MM.1S (cell line): ENCODE measurements around the gene CNOT6.

Experiments used
- DNase-seq: peaks from one replicate; pipeline ENCODE4 v3.0.0-alpha.2; 2015
- H2AFZ ChIP-seq: fragments of 300-600 bp; sonication (generic); 2 replicates; pipeline ENCODE4 v1.6.0; 2016; ENCODE audit warnings: antibody characterized with exemption, low read length
- H3F3A ChIP-seq: fragments of 300-600 bp; sonication (generic); 2 replicates; pipeline ENCODE4 v1.6.1; 2016; ENCODE audit warnings: mild to moderate bottlenecking, antibody characterized with exemption, low read length, moderate library complexity, mixed read lengths; ENCODE audit not compliant: insufficient read depth
- H3K27ac ChIP-seq: fragments of 300-600 bp; sonication (generic); 2 replicates; pipeline ENCODE4 v1.5.1; 2016; ENCODE audit warnings: mild to moderate bottlenecking, low read length
- H3K27me3 ChIP-seq: fragments of 300-600 bp; sonication (generic); replicated peaks from 2 replicates; pipeline ENCODE4 v1.6.0; 2016; ENCODE audit warnings: low read length; ENCODE audit not compliant: insufficient read depth
- H3K36me3 ChIP-seq: fragments of 300-600 bp; sonication (generic); replicated peaks from 2 replicates; pipeline ENCODE4 v1.6.1; 2016; ENCODE audit warnings: mild to moderate bottlenecking, low read length, mixed read lengths; ENCODE audit not compliant: insufficient read depth
- H3K4me1 ChIP-seq: fragments of 300-600 bp; sonication (generic); 2 replicates; pipeline ENCODE4 v1.6.1; 2016; ENCODE audit warnings: low read length, mixed read lengths
- H3K4me2 ChIP-seq: fragments of 300-600 bp; sonication (generic); 2 replicates; pipeline ENCODE4 v1.6.0; 2016; ENCODE audit warnings: low read depth, low read length
- H3K4me3 ChIP-seq: fragments of 300-600 bp; sonication (generic); 2 replicates; pipeline ENCODE4 v1.5.1; 2016; ENCODE audit warnings: low read length, mixed read lengths
- H3K79me2 ChIP-seq: fragments of 300-600 bp; sonication (generic); 2 replicates; pipeline ENCODE4 v1.6.1; 2016; ENCODE audit warnings: mixed run types, low read length, mixed read lengths
- H3K9ac ChIP-seq: fragments of 300-600 bp; sonication (generic); 2 replicates; pipeline ENCODE4 v1.6.1; 2016; ENCODE audit warnings: low read length, mixed read lengths
- H3K9me2 ChIP-seq: fragments of 300-600 bp; sonication (generic); replicated peaks from 2 replicates; pipeline ENCODE4 v1.6.1; 2016; ENCODE audit warnings: mild to moderate bottlenecking, low read length, mixed read lengths; ENCODE audit not compliant: insufficient read depth
- H3K9me3 ChIP-seq: fragments of 300-600 bp; sonication (generic); replicated peaks from 2 replicates; pipeline ENCODE4 v1.6.1; 2016; ENCODE audit warnings: mild to moderate bottlenecking, low read length, mixed read lengths; ENCODE audit not compliant: insufficient read depth
- H4K20me1 ChIP-seq: fragments of 300-600 bp; sonication (generic); 2 replicates; pipeline ENCODE4 v1.6.1; 2016; ENCODE audit warnings: mild to moderate bottlenecking, low read length, moderate library complexity, mixed read lengths; ENCODE audit not compliant: insufficient read depth
- EZH2 ChIP-seq: fragments of 300-600 bp; sonication (generic); optimal IDR thresholded peaks from 2 replicates; pipeline ENCODE3; 2017; ENCODE audit warnings: low read depth, mild to moderate bottlenecking, antibody characterized with exemption, low read length, mixed read lengths
- EZH2phosphoT487 ChIP-seq: fragments of 300-600 bp; sonication (generic); IDR thresholded peaks from 2 replicates; pipeline ENCODE4 v1.6.1; 2018; ENCODE audit warnings: antibody characterized with exemption, low read length
- TF ChIP-seq, protein P1 (sequence below): fragments of 300-600 bp; sonication (generic); IDR thresholded peaks from 2 replicates; pipeline ENCODE4 v1.5.1; 2016; ENCODE audit warnings: antibody characterized with exemption, low read length, mixed read lengths

CNOT6 gene

DNA sequence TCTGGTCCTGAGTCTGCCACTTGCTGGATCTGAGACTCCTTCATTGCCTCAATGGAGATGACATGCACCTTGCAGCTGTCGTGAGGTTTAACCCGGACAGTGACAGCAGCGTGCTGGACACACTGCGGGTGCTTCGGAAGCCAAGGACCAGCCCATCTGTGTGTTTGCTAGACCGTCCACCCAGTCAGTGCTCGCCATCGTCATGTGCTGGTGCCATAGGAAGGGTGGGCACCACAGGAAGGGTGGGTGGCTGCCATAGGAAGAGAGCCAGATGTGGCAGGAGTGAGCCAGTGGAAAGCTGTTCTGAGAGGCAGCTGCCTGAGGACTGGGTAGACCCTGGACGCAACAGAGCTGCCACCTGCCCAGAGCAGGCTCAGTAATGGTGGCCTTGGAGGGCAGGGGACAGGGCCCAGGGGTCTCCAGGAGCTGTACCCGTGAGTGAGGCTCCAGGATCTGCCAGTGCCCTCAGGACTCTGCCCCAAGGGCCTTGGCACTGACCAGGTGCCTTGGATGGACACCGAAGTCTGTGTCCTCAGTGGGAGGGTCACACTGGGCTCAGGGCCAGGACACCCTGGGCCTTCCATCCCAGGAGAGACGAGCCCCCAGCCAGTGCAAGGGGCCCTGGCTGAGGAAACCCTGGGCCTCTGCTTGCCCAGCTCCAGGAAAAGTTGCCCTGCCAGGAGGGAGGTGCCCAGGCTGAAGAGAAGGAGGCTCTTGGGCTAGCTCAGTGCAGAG is 133.4 kb downstream of the CNOT6 start:
- Histone ChIP-seq H3K36me3 (no peaks in the 10 kb centered on the region), H3K27me3 (peaks cover 59% of the 10 kb centered on the region), H3K9me2 (no peaks in the 10 kb centered on the region), H3K4me1 (no peaks in the 10 kb centered on the region), H2AFZ (no peak overlapping the region), H3K4me2 (no peak overlapping the region), H3K27ac (no peak overlapping the region), H3K4me3 (no peak overlapping the region), H3K9ac (no peak overlapping the region), H4K20me1 (no peaks in the 10 kb centered on the region), H3K9me3 (no peaks in the 10 kb centered on the region), H3K79me2 (no peaks in the 10 kb centered on the region), H3F3A (no peaks in the 10 kb centered on the region)
- DNase-seq = no peak
- TF ChIP-seq EZH2 (no peak), EZH2phosphoT487 (no peak)
- TF ChIP-seq, protein P1, sequence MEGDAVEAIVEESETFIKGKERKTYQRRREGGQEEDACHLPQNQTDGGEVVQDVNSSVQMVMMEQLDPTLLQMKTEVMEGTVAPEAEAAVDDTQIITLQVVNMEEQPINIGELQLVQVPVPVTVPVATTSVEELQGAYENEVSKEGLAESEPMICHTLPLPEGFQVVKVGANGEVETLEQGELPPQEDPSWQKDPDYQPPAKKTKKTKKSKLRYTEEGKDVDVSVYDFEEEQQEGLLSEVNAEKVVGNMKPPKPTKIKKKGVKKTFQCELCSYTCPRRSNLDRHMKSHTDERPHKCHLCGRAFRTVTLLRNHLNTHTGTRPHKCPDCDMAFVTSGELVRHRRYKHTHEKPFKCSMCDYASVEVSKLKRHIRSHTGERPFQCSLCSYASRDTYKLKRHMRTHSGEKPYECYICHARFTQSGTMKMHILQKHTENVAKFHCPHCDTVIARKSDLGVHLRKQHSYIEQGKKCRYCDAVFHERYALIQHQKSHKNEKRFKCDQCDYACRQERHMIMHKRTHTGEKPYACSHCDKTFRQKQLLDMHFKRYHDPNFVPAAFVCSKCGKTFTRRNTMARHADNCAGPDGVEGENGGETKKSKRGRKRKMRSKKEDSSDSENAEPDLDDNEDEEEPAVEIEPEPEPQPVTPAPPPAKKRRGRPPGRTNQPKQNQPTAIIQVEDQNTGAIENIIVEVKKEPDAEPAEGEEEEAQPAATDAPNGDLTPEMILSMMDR = no peak
